Measurements from ENCODE around the gene CAMK4.

CAMK4 gene

DNA sequence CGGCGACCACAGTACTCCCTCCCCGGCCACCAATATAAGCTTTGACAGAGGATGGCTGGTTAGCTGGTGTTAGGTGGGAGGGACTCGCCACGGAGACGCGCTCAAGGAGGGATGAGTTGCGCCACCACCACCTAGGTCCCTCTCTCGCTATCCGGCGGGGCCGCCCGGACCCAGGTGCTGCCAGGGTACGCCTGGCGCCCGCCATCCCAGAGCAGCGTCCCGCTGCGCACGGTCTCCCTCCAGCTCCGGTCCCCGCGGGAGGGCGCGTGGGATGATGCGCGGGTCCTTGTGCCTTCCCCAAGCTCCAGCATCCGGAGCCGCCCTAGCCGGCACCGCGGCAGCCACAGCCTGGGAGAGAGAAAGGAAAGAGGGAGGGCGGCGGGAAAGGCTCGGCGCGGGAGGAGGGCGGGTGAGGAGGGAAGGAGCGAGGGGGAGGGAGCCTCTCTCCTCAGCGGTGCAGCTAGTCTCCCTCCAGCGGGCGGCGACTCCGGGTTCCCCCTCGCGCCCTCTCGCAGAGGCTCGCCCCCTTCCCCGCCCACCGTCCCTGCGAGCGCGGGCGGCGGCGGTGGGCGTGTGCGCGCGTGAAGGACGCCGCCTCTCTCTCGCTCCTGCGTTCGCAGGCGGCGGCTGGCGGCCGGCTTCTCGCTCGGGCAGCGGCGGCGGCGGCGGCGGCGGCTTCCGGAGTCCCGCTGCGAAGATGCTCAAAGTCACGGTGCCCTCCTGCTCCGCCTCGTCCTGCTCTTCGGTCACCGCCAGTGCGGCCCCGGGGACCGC lies at the start of gene CAMK4:
Gene CAMK4 (plus strand): TSS at position 598 of the 774 bp plus-strand sequence. CDS start 100 bp downstream, at position 698.
- DNase-seq = peak; percentile 82

DNA sequence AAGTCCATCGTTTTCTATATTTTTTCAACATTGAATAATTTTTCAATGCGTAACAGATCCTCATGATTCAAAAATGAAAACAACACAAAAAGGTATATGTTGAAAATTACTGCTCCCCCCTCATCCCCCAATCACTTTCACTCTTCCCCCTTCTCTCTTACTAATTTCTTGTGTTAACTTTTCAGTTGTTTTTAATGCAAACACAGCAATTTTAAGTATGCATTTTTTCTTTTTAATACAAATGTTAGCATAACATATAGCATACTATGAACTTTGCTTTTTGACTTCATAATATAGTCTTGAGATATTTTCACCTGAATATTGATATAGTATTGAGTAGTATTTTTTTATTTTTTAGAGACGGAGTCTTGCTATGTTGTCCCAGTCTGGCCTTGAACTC lies 41.1 kb upstream of the CAMK4 start:
- DNase-seq = no peak

DNA sequence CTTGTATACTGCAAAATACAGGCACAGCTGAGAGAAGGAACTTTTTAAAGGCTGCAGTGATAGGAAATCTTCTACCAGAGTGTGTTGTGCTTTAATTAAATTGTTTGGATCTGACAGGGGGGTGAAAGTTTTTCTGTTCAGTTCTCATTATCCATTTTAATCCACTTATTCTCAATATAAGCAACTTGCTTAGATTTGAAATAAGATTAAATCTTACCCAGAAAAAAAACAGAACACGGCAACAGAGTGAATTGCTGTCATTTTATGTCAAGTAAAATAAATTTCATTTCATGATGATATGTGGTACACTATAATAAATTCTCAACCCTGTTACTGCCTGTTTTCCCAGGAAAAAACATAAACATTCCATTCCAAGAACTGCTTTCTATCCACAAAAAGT lies 37.1 kb upstream of the CAMK4 start:
- DNase-seq = no peak

DNA sequence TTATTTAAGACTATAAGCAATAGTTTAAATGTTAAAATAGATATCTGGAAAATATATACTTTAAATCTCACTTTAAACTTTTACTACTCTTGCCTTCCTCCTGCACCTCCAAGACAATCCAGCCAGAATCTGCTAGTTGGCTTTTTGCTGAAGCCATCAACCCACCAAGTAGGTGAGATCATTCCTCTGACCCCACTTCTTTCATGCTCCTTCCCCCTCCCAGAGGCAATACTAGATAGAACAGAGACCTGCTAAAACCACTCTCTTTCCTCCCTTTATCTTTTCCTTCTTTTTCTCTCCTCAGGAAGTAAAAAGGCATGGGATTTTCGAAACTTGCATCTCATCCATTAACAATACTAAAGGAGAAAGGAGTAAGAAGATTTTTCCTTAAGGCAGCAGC lies 30.1 kb upstream of the CAMK4 start:
- no peak for DNase-seq

DNA sequence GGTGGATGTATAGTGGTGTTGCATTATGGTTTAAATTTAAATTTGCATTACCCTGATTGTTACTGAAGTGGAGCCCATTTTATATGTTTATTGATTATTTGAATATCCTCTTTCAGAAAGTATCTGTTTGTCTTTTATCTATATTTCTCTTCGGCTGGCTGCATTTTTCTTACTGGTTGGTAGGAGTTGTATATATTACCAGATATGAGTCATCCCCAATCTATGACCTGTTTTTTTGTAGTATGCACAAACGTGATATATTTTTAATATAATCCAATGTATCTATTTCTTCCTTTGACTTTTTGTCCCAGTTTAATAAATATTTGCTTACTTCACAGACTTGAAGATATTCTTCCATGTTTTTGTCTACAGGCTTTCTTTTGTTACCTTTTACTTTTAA lies 29.3 kb upstream of the CAMK4 start:
- no peak for DNase-seq

DNA sequence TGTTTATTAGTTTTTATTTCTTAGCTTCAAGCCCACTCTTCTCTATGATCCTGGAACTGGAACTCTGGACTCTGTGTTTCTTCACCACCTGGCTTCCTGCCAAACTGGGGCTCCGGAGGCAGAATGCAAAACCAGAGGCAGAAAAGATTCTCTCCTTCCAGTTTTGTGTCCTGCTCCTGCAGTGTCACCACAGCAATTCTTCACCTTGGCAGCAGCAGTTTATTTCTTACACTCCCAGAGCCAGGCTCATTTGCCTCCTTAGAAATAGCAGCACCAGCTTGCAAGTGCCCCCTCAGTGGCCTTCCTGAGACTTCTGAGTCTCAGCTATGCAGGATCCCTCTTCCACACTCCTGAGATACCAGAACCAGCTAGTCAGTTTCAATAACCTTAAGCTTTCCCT lies 26.7 kb upstream of the CAMK4 start:
- DNase-seq = no peak

DNA sequence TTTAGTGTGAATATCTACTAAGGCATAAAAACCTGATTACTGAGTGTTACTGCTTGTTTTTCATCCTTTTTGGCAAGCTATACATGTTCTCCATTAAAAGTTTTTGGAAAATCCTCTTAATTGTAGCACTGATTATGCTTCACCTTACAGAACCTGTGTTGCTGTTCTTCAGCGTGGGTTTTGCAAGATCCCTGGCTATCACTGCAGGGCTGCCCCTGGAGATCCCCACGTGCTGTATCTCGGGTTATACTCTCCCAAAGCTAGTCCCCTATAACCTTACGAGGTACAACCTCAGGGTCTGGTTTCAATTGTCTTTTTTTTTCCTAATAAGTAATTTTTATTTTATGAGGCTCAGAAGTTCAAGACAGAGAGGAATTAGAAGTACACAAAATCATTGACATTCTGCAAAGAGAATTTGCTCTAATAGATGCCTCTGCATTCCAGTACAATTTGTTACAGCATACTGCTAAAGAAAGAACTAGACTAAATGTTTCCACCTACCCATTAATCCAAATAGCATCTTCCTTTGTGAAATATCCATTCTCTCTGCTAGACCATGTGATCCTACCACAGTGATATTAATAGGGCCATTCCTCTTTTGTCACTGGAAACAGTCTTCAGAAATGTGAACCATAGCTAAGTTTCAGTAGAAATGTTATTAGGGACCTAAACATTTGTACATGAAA lies 25.8 kb upstream of the CAMK4 start:
- no peak for DNase-seq

DNA sequence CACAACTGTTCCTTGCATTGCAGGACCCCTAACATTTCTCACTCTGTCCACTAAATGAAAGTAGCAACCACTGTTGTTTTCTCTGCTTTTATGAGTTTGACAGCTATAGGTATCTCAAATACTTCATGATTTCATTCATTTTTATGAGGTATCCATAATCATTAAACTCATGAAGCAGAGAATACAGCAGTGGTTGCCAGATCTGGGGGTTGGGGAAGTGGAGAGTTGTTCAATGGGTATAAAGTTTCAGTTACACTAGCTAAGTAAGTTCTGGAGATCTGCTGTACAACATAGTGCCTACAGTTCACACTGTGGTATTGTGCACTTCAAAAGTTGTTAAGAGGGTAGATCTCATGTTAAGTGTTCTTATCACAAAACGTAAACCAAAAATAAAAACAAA lies 23.4 kb upstream of the CAMK4 start:
- DNase-seq = no peak

DNA sequence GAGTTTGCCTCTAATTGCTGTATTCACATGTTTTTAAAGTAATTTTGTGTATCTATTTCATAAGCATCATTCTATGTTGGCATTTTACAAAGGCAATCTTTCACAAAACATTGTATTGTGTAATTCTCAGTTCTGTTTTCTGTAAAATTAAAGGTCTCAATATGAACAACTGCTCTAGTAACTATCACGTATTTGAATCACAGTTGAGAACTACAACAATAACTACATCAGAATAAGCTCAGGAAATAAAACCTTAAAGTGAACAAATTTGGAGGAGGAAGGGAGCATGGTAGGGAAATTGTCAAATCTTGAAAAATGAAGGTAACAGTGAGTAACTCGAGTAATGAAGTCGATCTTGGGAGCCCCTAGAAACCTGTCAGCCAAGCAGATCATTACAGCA lies 22.5 kb upstream of the CAMK4 start:
- peak; percentile 11 for DNase-seq

DNA sequence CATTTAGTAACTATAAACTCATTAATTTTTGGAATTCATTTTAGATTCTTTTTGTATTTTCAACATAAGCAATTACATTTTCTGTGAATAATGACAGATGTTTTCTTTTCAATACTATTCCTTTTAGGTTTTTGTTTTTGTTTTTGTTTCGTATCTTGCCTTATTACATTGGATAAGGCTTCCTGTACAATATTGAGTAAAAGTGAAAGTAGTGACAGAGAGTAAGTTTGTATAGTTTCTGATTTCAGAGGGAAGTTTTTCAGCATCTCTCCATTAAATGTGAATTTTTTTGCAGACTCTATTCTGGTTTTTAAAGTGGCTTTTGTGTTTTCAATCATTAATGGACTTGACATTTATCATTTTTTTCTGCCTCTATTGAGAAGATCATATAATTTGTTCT lies 12.8 kb upstream of the CAMK4 start:
- peak; percentile 50 for DNase-seq

DNA sequence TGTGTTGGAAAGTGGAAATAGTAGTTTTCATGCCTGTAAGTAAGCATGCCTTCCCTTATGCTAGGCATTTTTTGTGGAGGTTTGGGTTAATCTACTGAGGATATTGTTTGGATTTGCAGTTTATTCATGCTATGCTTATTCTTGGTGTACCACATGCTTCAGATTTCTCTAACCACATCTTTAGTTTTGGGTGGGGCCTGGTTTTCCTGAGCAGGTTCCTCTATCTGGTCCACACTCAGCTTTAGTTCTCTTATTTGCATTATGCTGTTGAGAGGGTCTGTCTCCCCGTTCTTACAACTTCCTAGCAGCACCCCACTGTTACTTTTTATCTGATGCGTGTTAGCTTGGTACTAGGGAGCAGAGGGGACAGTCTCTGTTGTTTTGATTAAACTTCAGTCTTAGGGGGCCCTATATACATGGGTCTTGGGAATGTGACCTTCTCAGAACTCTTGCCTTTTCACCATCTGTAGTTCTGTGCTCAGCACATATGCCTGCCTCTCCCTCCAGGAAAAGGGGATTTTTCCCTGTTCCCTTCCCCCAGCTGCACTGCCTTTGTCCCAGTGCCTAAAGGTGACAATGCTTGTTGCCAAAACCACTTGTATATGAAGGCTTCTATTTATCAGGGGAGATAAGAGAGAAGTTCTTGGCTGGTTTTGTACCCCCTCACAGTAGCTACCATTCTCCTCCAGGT lies 10.0 kb upstream of the CAMK4 start:
- DNase-seq = no peak

DNA sequence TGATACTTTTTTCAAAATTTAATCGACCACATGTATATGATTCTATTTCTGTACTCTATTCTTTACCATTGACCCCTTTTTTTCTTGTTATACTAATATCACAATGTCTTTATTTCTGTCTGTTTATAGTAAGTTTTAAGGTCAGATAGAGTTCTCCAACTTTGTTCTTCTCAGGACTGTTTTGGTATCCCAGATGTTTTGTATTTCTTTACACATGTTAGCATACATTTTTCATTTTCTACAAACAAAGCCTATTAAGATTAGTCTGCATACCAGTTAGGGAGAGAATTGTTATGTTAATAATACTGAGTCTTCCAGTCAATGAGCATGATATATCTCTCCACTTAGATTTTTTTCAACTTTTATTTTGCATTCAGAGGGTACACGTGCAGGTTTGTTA lies 8.2 kb upstream of the CAMK4 start:
- DNase-seq = no peak

DNA sequence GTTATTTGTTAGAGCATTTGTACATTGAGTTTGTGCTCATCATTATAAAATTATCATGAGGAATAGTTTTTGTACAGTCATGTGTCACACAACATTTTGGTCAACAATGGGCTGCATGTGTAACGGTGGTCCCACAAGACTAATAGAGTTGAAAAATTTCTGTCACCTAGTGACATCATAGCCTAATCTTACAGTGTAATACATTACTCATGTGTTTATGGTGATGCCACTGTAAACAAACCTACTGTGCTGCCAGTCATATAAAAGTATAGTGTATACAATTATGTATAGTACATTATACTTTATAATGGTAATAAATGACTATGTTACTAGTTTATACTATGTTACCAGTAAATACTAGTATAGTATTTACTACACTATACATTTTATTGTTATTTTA lies 3.0 kb upstream of the CAMK4 start:
- no peak for DNase-seq

DNA sequence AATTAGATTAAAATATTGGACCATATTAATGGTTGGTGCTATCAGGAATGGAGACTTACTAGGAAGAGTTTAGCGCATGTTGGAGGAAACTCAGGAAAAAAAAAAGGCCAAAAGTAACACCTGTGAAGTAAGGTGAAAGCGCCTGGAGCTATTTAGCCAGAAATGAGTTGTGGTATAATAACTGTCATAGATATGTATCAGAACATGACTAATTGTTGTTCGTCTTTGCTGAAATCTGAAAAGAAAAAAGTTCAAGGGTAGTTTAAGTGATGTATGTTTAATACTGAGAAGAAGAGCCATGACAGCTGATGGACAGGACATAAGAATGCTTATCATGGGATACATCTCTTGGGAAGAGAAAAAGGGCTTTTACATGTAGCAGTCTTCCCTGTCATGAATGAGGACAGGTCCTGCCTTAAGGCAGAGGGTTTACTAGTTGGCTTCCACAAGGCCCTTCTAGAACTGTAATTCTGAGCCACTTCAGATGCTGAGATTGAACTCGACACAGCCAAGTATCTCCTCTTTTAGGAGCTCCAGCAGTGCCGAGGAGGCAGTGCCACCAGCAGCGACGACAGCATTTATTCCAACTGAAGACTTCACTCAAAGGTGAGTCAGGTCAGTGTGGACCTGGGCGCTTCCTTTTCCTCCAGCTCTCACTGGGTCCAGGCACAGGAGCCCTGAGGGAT lies 940 bp upstream of the CAMK4 start:
- no peak for DNase-seq

DNA sequence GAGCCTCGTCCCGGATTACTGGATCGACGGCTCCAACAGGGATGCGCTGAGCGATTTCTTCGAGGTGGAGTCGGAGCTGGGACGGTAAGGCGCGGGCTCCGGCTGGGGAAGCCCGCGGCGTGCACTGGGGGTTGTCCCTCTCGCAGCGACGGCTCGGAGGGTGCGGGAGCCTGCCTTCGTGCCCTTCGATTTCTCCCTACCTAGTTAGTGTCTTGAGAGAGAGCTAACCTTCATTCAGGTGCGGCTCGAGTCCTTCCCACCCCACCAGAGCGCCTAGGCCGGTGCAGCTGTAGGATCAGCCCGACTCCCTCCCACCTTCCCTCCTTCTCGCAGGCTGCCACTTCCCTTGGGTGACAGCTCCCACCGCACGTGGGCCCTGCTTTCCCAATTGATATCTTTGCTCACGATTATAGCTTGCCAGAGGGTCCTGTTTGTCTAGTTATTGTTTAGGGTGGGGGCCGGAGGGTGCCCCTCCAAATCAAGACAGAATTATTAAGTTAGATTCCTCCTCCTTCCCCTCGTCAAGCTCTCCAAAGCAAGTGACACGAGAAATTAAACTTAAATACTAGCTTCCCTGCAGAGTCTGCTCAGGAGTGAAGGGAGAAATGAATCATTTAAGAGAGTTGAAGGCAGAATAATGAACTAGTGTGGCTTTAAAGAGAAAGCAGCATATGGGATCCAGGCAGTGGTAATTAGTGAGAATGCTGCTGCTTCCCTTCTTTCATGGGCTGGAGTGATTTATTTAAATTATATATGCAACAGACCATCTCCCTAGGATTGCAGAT lies 569 bp downstream of the CAMK4 start:
- no peak for DNase-seq

DNA sequence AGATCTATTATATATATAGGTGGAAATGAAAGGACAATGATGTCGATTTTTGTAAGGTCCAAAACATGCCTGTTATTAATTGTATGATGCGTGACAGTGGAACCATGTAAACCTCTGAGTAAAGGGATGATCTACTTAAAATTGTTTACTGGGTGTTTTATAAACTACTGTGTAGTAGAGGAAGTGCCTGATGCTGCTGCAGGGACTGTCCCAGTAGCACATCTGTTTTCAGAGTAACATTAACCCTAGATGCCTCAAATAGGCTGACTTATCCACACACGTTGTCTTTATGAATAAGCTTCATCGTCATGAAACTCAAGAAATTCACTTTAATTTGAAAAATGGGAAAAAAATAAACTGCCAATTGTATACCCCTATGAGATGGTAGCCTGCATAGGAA lies 1.7 kb downstream of the CAMK4 start:
- no peak for DNase-seq

DNA sequence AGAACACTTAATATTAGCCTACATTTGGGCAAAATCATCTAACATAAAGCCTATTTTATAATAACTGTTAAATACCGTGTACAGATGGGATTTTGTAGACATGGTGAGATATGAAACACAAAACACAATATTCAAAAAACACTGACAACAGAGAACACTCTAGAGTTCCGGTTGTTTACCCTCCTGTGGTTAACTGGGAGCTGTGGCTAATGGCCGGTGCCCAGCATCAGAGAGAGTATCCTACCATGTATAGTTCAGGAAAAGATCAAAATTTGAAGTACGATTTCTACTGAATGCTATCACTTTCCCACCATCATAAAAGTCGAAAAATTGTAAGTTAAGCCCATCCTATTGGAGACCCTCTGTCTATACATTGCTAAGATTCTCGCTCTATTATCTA lies 2.4 kb downstream of the CAMK4 start:
- DNase-seq = no peak

DNA sequence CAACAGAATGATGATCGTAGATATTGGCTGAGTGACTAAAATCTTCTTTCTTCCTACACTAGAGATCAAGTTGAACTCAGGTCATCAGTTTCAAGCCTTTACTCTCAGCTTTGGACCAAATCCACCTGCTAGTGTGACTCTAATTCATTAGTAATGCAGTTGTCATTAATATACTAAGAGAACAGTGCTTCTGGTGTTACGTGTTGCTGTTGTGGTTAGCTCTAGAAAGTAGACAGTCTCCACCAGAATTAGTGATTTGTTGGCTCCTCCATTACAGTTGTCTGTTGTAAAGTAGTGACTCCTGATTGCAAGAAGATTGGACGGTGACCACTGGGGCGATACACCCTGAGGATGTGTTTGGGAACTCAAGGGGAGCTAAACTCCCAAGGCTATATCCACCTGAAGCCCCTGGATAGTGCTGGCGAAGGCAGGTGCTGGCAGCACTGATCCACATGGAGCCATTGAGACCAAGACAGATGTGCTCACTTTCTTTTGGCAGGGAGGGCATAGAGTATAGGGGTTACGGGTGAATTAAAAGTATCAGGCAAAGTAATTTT lies 3.1 kb downstream of the CAMK4 start:
- no peak for DNase-seq

DNA sequence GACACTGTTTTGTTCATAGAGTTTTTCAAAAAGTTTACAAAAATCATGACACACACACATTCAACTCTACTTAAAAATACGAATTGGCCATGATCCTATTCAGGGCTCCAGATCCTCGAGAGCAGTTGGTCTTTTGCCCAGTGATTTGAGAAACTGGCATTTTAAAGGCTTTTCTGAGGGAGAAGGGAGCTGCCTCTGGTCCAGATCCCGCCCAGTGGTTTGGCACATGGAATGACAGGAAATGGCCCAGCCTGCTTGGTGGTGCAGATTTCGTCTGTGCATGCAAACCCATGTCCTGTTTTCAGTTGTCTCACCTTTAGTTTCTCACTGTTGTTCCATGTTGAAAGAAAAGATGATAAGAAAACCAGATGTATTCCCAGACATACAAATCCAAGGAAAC lies 3.6 kb downstream of the CAMK4 start:
- DNase-seq = no peak

DNA sequence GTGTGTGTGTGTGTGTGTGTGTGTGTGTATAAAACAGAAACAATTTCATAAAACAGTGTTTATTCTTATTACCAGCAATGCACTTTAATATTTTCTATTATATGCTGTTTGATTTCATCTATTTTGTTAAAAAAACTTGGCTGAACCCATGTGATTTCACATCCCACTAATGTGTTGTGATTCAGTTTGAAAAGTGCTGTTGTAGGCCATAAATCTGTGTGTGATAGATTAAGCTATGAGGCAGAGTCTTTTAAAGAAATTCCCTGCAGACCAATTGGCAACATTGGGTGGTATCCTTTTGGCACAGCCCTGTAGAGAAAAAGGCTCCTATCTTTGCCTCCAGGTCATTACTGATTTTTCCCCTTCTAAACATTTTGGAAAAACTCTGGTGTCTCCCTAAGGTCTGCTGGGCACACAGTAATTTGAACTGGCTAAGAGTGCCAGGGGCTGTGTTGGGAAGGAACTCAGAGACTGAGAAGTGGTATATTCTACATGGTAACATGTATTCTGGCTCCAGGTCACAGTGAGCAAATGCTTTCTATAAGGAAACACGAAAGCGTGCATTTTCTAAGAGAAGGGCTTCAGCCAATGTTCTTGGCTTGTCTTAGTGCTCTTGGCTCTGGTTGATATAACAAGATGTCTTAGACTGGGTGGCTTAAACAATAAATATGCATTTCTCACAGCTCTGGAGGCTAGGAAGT lies 4.5 kb downstream of the CAMK4 start:
- no peak for DNase-seq

DNA sequence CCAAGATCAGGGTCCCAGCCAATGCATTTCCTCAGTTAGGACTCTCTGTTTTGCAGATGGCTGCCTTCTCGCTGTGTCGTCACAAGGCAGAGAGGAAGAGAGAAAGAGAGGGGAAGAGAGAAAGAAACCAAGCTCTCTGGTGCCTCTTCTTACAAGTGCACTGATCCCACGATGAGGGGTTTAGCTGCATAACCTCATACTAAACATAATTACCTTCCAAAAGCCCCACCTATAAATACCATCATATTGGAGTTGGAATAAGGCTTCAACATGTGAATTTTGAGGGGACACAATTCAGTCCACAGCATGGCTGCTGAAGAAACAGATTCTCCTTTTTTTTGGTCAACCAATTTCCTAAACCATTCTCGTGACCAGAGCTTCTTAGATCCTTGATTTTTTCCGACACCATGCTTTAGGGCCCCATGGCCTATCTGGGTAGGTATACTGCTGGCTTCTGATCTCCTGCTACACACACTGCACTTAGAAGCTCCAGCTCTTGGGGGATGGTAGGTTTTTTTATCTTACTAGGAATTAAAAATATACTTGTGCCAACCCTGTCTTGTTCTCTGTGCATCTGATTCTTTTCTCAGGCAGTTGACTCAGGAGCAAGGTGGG lies 5.1 kb downstream of the CAMK4 start:
- DNase-seq = no peak

Data from activated CD4-positive, alpha-beta T cell treated with anti-CD3 and anti-CD28 coated beads, Interleukin-10, Interleukin-2, amounts not matched to agents 100 ng/mL and 50 ng/mL, durations not matched to agents 16 hours and 8 hours (primary cell).